IPS DF 19.7 (cell line): ENCODE measurements around the gene EFHD2.
"Not testable (repeated sequence)": the region's sequence is repeated elsewhere in the genome, so short reads cannot be mapped to it uniquely, and the experiment has no call there.

Experiments
- DNase-seq: peaks from one replicate; pipeline ENCODE4 v3.0.0-alpha.2; 2013; ENCODE audit warnings: low read depth, low spot score

Gene EFHD2

GRCh38 chr1:15409388-15410222 lies at the start of gene EFHD2:
EFHD2 (plus strand) TSS chr1:15409888; CDS start chr1:15409972, 84 bp downstream.
- no peak for DNase-seq

- no peak for DNase-seq
Measured at GRCh38 chr1:15360700-15361099, 49.0 kb upstream of the EFHD2 start.

GRCh38 chr1:15362096-15362736 lies 47.5 kb upstream of the EFHD2 start:
- no peak for DNase-seq

- DNase-seq: no peak
Measured at GRCh38 chr1:15362737-15363128, 47.0 kb upstream of the EFHD2 start.

GRCh38 chr1:15364740-15365139 lies 44.9 kb upstream of the EFHD2 start:
- no peak for DNase-seq

- DNase-seq: no peak
Measured at GRCh38 chr1:15368888-15369287, 40.8 kb upstream of the EFHD2 start.

- no peak for DNase-seq
Measured at GRCh38 chr1:15370268-15370667, 39.4 kb upstream of the EFHD2 start.

GRCh38 chr1:15370781-15371520 lies 38.7 kb upstream of the EFHD2 start:
- DNase-seq: no peak

- no peak for DNase-seq
Measured at GRCh38 chr1:15371610-15372545, 37.8 kb upstream of the EFHD2 start.

GRCh38 chr1:15378729-15379128 lies 31.0 kb upstream of the EFHD2 start:
- no peak for DNase-seq

- not testable (repeated sequence) for DNase-seq
Measured at GRCh38 chr1:15379151-15379550, 30.5 kb upstream of the EFHD2 start.

GRCh38 chr1:15380601-15381508 lies 28.8 kb upstream of the EFHD2 start:
- DNase-seq: no peak

GRCh38 chr1:15381805-15382204 lies 27.9 kb upstream of the EFHD2 start:
- no peak for DNase-seq

- no peak for DNase-seq
Measured at GRCh38 chr1:15382601-15383518, 26.8 kb upstream of the EFHD2 start.

- DNase-seq: no peak
Measured at GRCh38 chr1:15383810-15384209, 25.9 kb upstream of the EFHD2 start.

- DNase-seq: peak; percentile 68
Measured at GRCh38 chr1:15384301-15384901, 25.3 kb upstream of the EFHD2 start.

- DNase-seq: no peak
Measured at GRCh38 chr1:15385420-15385819, 24.3 kb upstream of the EFHD2 start.

- no peak for DNase-seq
Measured at GRCh38 chr1:15386164-15386749, 23.4 kb upstream of the EFHD2 start.
